Left lung (tissue), 10 donors: ENCODE data around the gene NEK9. TPM values are rescaled to one million over a fixed set of nuclear protein-coding genes. Genes with fewer than 3 reads are reported as not detected.

Experiments
- ATAC-seq: fragments of 200-7000 bp; cut with Tn5 transposase; one replicate; pipeline ENCODE4 v1.9.1; 2020; ENCODE audit warnings: moderate library complexity
- DNase-seq, 4 donors: peaks; one replicate each; pipeline ENCODE4 v3.0.0-alpha.2; 2013 to 2020
- H3K27ac ChIP-seq, 2 donors: fragments of 200-600 bp; sonication (generic) in 1 of 2; one replicate each; pipeline versions ENCODE4 v1.5.0 to v1.8.0; 2020 to 2021
- H3K27me3 ChIP-seq, 2 donors: fragments of 200-600 bp; sonication (generic) in 1 of 2; one replicate each; pipeline versions ENCODE4 v1.5.0 to v1.8.0; 2020 to 2021
- H3K36me3 ChIP-seq, 2 donors: fragments of 200-600 bp; sonication (generic) in 1 of 2; one replicate each; pipeline versions ENCODE4 v1.5.0 to v1.8.0; 2020 to 2021
- H3K4me1 ChIP-seq, 2 donors: fragments of 200-600 bp; one replicate each; pipeline ENCODE4 v1.8.0; 2021
- H3K4me3 ChIP-seq, 2 donors: fragments of 200-600 bp; sonication (generic) in 1 of 2; one replicate each; pipeline versions ENCODE4 v1.5.0 to v1.8.0; 2020 to 2021; ENCODE audit warnings: mild to moderate bottlenecking in 1 of 2
- H3K9me3 ChIP-seq, 2 donors: fragments of 200-600 bp; sonication (generic) in 1 of 2; one replicate each; pipeline versions ENCODE4 v1.5.0 to v1.8.0; 2020 to 2021
- intact Hi-C, 2 donors: fragments of 100-400 bp; cut with DNase I; formaldehyde crosslinking; loops; one replicate each; pipeline versions ENCODE4 v1.11.2 to v1.14.2; 2022
- polyA plus RNA-seq, 6 donors: library from polyadenylated mRNA; unstranded; fragments of 120-200 nt; gene quantifications; one replicate each; pipeline ENCODE4 v1.2.1, GENCODE V29; 2013; ENCODE audit not compliant: insufficient read length in 6 of 6
- total RNA-seq, 2 donors: library from RNA; stranded (reverse); fragmentation: NEBNext Ultra II Directional; extraction: Animal tissue kit (Norgen Biotek cat#: 25700); gene quantifications; one replicate each; pipeline ENCODE4 v1.2.1, GENCODE V29; 2021
- TF ChIP-seq, protein P1 (sequence below), 2 donors: fragments of 200-600 bp; sonication (generic) in 1 of 2; IDR thresholded peaks; one replicate each; pipeline versions ENCODE4 v1.5.0 to v1.8.0; 2021; ENCODE audit warnings: antibody characterized with exemption in 2 of 2
- donor health status: DM: no; HTN: yes; CAD: no.
- donor health status: DM: no; HTN: no; CAD: no.

NEK9 gene
- total and polyA plus RNA-seq, 8 donors: 75.8 to 147 (median 131) TPM

DNA sequence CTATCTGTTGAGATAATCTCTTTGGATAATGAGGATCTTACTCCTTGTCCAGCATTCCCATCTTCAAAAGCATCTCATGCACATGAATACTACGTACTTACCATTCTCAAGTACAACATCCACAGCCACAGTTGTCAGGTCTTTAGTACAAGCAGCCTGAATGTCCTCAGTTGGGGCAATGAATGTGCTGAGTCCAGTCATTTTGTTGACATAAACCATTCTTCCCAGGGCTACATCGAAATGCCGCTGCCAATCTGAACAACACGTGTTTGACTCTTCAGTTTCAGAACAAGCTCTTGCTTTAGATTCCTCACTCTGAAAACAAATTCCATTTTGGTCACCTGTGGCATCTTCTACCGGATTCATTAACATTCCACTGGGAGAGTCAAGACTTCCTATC lies 80.6 kb downstream of the NEK9 start:
- TF ChIP-seq, protein P1, sequence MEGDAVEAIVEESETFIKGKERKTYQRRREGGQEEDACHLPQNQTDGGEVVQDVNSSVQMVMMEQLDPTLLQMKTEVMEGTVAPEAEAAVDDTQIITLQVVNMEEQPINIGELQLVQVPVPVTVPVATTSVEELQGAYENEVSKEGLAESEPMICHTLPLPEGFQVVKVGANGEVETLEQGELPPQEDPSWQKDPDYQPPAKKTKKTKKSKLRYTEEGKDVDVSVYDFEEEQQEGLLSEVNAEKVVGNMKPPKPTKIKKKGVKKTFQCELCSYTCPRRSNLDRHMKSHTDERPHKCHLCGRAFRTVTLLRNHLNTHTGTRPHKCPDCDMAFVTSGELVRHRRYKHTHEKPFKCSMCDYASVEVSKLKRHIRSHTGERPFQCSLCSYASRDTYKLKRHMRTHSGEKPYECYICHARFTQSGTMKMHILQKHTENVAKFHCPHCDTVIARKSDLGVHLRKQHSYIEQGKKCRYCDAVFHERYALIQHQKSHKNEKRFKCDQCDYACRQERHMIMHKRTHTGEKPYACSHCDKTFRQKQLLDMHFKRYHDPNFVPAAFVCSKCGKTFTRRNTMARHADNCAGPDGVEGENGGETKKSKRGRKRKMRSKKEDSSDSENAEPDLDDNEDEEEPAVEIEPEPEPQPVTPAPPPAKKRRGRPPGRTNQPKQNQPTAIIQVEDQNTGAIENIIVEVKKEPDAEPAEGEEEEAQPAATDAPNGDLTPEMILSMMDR (IDR thresholded peaks at IDR 0.05): no peak
- intact Hi-C loops: no loop called here
- no peak overlapping the region for H3K27ac ChIP-seq
- H3K36me3 ChIP-seq: peaks cover 0 to 4% of the 10 kb centered on the region in 2 donors
- DNase-seq (no peak), ATAC-seq (no peak)
- H3K4me3 ChIP-seq: no peak overlapping the region
- H3K9me3 ChIP-seq: no peaks in the 10 kb centered on the region
- peaks cover 0 to 10% of the 10 kb centered on the region in 2 donors for H3K27me3 ChIP-seq
- peaks cover 4 to 39% of the 10 kb centered on the region in 2 donors for H3K4me1 ChIP-seq

DNA sequence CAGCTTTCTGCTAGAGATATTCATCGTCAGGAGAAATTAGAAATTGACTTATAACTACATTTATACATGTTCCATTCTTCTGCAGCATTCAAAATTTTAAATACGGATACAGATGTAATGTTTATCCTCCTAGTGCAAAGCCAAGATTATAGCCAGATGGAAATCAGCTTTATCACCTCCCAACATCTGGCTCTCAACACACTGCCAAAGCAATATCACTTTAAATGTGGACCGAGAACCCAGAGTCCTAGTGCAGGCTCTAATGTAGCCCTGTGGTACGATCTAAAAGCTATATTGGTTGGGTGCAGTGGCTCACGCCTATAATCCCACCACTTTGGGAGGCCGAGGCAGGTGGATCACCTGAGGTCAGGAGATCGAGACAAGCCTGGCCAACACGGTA lies 82.1 kb downstream of the NEK9 start:
- no peaks in the 10 kb centered on the region for H3K9me3 ChIP-seq
- no peak overlapping the region for H3K4me3 ChIP-seq
- H3K36me3 ChIP-seq: peaks cover 0 to 12% of the 10 kb centered on the region in 2 donors
- peak; percentile 35 for ATAC-seq
- intact Hi-C loops: no loop called here
- TF ChIP-seq, protein P1 (IDR thresholded peaks at IDR 0.05): no peak
- H3K27me3 ChIP-seq: no peaks in the 10 kb centered on the region
- H3K4me1 ChIP-seq: peaks cover 6 to 24% of the 10 kb centered on the region in 2 donors
- peak in 2 of 4 donors; percentile 80 to 82 for DNase-seq
- peak overlapping the region in 1 of 2 donors; percentile 40 for H3K27ac ChIP-seq

DNA sequence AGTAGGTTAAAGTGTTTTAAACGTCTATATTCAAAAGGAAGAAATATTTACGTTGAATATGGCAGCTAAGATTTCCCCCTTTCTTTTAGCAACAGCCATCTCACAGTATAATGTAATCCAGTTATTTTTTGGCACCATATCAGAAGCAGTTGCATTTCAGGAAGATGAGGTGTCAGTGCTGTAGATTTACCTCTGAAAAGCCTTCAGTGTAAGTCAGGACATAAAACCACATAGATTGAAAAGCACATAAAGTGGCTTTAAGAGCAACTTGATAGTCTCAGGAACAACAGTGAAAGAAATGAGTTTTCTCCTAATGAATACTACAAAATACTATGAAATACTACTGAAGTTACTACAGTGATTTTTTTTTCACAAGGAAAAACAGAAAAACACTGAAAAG lies 82.5 kb downstream of the NEK9 start:
- Histone ChIP-seq H3K36me3 (peaks cover 0 to 13% of the 10 kb centered on the region in 2 donors), H3K4me1 (peaks cover 6 to 19% of the 10 kb centered on the region in 2 donors), H3K27me3 (no peaks in the 10 kb centered on the region), H3K9me3 (no peaks in the 10 kb centered on the region), H3K4me3 (no peak overlapping the region), H3K27ac (peak overlapping the region in 1 of 2 donors; percentile 40)
- DNase-seq (peak in 1 of 4 donors; percentile 64), ATAC-seq (no peak)
- intact Hi-C loops: no loop called here
- TF ChIP-seq, protein P1 (IDR thresholded peaks at IDR 0.05): no peak

DNA sequence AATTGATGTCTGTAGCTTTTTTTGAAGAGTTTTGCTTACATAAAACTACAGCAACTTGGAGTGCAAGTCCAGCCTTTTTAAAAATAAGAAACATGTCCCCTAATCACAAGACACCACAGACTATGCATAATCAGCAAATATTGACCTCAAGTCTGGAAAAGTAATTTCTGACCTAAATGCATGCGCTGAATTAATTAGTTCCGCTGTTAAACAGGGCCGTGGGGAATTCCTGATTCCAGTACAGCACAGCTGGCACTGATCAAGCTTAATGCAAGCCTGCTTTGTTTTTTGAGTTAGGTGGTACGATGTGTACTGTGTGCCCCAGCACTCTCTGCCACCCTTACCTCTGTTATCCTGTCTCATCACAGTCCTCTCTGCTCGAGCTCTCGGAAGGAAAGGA lies 84.8 kb downstream of the NEK9 start:
- Histone ChIP-seq H3K36me3 (peaks cover 0 to 27% of the 10 kb centered on the region in 2 donors), H3K27me3 (no peaks in the 10 kb centered on the region), H3K4me3 (no peak overlapping the region), H3K4me1 (peaks cover 6 to 13% of the 10 kb centered on the region in 2 donors), H3K27ac (no peak overlapping the region), H3K9me3 (no peaks in the 10 kb centered on the region)
- intact Hi-C loops: no loop called here
- peak in 1 of 4 donors; percentile 51 for DNase-seq
- TF ChIP-seq, protein P1 (IDR thresholded peaks at IDR 0.05): no peak
- no peak for ATAC-seq

DNA sequence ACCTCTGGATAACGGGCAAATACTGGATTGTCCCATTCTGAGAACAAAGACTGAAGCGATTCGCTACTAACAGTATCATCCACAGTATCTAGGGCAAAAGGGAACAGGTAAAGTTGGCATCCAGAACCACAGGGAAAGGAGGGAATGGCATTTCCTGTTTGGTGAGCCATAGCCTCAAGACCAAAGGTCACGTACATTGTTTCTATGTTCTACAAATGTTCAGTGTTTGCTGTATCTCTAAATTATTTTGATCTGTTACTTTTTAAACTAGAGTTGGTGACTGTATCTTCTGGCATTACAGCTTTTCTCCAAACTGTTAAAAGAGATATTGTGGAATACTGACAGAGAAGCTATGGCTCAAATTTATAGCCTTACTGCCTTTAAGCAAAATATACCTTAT lies 85.2 kb downstream of the NEK9 start:
- intact Hi-C loops: no loop called here
- Histone ChIP-seq H3K9me3 (no peaks in the 10 kb centered on the region), H3K27me3 (no peaks in the 10 kb centered on the region), H3K27ac (no peak overlapping the region), H3K4me3 (no peak overlapping the region), H3K4me1 (peaks cover 6 to 13% of the 10 kb centered on the region in 2 donors), H3K36me3 (peaks cover 0 to 29% of the 10 kb centered on the region in 2 donors)
- DNase-seq (no peak), ATAC-seq (no peak)
- TF ChIP-seq, protein P1 (IDR thresholded peaks at IDR 0.05): no peak
